ENCODE data around the gene NSMCE1.

NSMCE1 gene

GRCh38 chr16:27225536-27226360 is 42.8 kb downstream of the NSMCE1 start:
- TF ChIP-seq CTCF (IDR thresholded peaks at IDR 0.05; ENCODE audit: insufficient read depth, low read length, missing control alignments): no peak
- no peak overlapping the region for H3K4me3 ChIP-seq (ENCODE audit: low read depth, low read length)
- ChIA-PET POLR2A (no interaction called here), CTCF (interaction anchor here (1.4 to 9.9 kb wide), 3 partner anchors 9 to 142 kb away, joined by 3 to 97 read pairs (median 22); no protein-coding TSS in a partner anchor)
- DNase-seq (ENCODE audit: low read depth, low spot score): no peak

DNA sequence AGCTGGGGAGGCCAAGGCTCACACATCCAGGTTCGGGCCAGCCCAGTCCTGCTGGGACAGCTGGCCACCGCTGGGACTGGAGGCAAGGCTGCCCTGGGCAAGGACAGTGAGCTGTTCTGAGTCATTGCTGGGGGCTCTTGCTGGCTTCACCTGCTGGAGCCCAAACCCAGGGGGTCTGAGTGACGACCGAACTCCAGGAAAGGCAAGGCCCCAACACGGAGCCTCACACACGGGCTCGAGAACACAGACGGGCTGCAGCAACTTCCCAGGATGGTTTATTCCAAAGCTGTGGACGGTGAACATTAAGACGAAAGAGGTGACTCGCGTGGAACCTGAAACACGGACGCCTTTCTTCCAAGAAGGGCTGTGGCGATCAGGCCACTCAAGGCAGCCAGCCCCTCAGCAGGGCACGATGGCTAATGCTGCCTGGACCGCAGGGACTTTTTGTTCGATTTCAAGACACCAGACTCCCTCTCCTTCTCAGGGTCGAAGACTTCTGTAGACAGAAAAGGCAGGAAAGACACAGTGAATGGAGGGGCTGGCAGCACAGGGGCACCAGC is 43.8 kb downstream of the NSMCE1 start:
- no peak for DNase-seq (ENCODE audit: low read depth, low spot score)
- CTCF ChIA-PET: interaction anchor here (3.7 to 9.9 kb wide), 2 partner anchors 10 to 143 kb away, joined by 22 to 97 read pairs; no protein-coding TSS in a partner anchor
- no peak for TF ChIP-seq CTCF (IDR thresholded peaks at IDR 0.05; ENCODE audit: insufficient read depth, low read length, missing control alignments)
- POLR2A ChIA-PET: no interaction called here
- no peak overlapping the region for H3K4me3 ChIP-seq (ENCODE audit: low read depth, low read length)

GRCh38 chr16:27224271-27224737 is 44.3 kb downstream of the NSMCE1 start:
- CTCF ChIA-PET: interaction anchor here (3.7 to 9.9 kb wide), 2 partner anchors 10 to 144 kb away, joined by 22 to 97 read pairs; no protein-coding TSS in a partner anchor
- no peak for DNase-seq (ENCODE audit: low read depth, low spot score)
- TF ChIP-seq CTCF (IDR thresholded peaks at IDR 0.05; ENCODE audit: insufficient read depth, low read length, missing control alignments): no peak
- POLR2A ChIA-PET: no interaction called here
- H3K4me3 ChIP-seq (ENCODE audit: low read depth, low read length): no peak overlapping the region

DNA sequence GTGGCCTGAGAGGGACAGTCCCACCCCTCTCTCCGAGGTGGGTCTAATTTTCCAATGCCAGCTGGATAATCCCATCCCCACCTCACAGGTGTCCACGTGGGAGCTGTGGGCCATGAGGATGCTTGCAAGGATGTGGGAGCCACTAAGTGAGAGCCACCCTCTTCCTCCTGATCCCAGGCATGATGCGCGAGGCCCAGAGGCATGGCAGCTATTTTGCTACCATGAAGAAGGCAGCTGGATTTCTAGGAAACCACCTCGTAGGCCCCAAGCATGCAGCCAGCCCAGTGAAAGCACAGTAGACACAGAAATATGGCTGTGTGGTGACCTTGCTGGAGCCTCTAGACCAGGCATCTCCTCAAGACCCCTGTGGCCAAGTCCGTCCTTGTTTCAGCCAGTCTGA is 44.9 kb downstream of the NSMCE1 start:
- TF ChIP-seq CTCF (IDR thresholded peaks at IDR 0.05; ENCODE audit: insufficient read depth, low read length, missing control alignments): no peak
- ChIA-PET POLR2A (no interaction called here), CTCF (interaction anchor here (3.7 to 9.9 kb wide), 2 partner anchors 11 to 144 kb away, joined by 22 to 97 read pairs; no protein-coding TSS in a partner anchor)
- DNase-seq (ENCODE audit: low read depth, low spot score): no peak
- no peak overlapping the region for H3K4me3 ChIP-seq (ENCODE audit: low read depth, low read length)

DNA sequence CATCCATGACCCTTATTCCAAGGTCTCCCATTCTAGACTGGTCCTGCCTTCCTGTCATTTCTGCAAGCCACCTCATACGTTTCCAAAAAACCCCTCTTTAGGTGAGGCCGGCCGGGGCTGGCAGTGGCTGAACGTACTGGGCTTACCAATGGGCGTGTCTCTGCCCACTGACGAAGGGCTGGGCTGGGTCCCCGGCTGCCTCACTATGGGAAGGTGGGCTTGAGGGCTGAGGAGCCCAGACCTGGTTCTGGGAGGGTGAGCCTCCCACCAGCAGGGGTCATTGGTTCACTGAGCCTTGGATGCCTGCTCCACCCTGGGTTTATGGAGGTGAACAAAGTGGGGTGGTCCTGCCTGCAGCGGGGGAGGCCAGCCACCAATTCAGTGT is 45.4 kb downstream of the NSMCE1 start:
- ChIA-PET CTCF (interaction anchor here (1.9 to 9.9 kb wide), 2 partner anchors 11 to 144 kb away, joined by 10 to 97 read pairs; no protein-coding TSS in a partner anchor), POLR2A (interaction anchor here (2.3 kb wide), 1 partner anchor 19 kb away, joined by 11 read pairs; the partner anchor contains the start of gene KDM8)
- TF ChIP-seq CTCF (IDR thresholded peaks at IDR 0.05; ENCODE audit: insufficient read depth, low read length, missing control alignments): no peak
- H3K4me3 ChIP-seq (ENCODE audit: low read depth, low read length): no peak overlapping the region
- no peak for DNase-seq (ENCODE audit: low read depth, low spot score)
